Measurements from ENCODE around the gene TALDO1.

The TALDO1 gene

GRCh38 chr11:765025-765801 is 17.9 kb downstream of the TALDO1 start:
- intact Hi-C loops (cut with micrococcal nuclease) = no loop called here
- Mint-ChIP-seq H3K27ac (no peak overlapping the region), H3K36me3 (ENCODE audit: low read depth) (peaks cover 96% of the 10 kb centered on the region)

GRCh38 chr11:765802-766091 is 18.5 kb downstream of the TALDO1 start:
- intact Hi-C loops (cut with micrococcal nuclease) = no loop called here
- Mint-ChIP-seq H3K27ac (no peak overlapping the region), H3K4me3 (no peak overlapping the region), H3K9me3 (no peaks in the 10 kb centered on the region), H3K4me1 (ENCODE audit: low read depth) (peaks cover 41% of the 10 kb centered on the region), H3K36me3 (ENCODE audit: low read depth) (peaks cover 96% of the 10 kb centered on the region), H3K27me3 (no peaks in the 10 kb centered on the region)

More at GRCh38 chr11:765025-765801, 17.9 kb downstream of the TALDO1 start:
- Mint-ChIP-seq H3K9me3 (no peaks in the 10 kb centered on the region), H3K27me3 (no peaks in the 10 kb centered on the region), H3K4me1 (ENCODE audit: low read depth) (peaks cover 41% of the 10 kb centered on the region), H3K4me3 (no peak overlapping the region)

GRCh38 chr11:766106-766935 is 19.1 kb downstream of the TALDO1 start:
- Mint-ChIP-seq H3K36me3 (ENCODE audit: low read depth) (peaks cover 96% of the 10 kb centered on the region), H3K9me3 (no peaks in the 10 kb centered on the region), H3K4me3 (no peak overlapping the region), H3K27me3 (no peaks in the 10 kb centered on the region), H3K4me1 (ENCODE audit: low read depth) (peaks cover 41% of the 10 kb centered on the region), H3K27ac (no peak overlapping the region)
- intact Hi-C loops (cut with micrococcal nuclease) = no loop called here

GRCh38 chr11:766936-767210 is 19.6 kb downstream of the TALDO1 start:
- H3K36me3 Mint-ChIP-seq (ENCODE audit: low read depth) = peaks cover 96% of the 10 kb centered on the region
- H3K9me3 Mint-ChIP-seq = no peaks in the 10 kb centered on the region
- H3K27ac Mint-ChIP-seq = no peak overlapping the region
- H3K4me1 Mint-ChIP-seq (ENCODE audit: low read depth) = peaks cover 41% of the 10 kb centered on the region
- H3K4me3 Mint-ChIP-seq = no peak overlapping the region
- H3K27me3 Mint-ChIP-seq = no peaks in the 10 kb centered on the region
- intact Hi-C loops (cut with micrococcal nuclease) = no loop called here

- Mint-ChIP-seq H3K4me3 (no peak overlapping the region), H3K36me3 (ENCODE audit: low read depth) (peaks cover 96% of the 10 kb centered on the region), H3K27me3 (no peaks in the 10 kb centered on the region), H3K27ac (no peak overlapping the region), H3K9me3 (no peaks in the 10 kb centered on the region), H3K4me1 (ENCODE audit: low read depth) (peaks cover 39% of the 10 kb centered on the region)
- intact Hi-C loops (cut with micrococcal nuclease) = no loop called here
These were observed 20.0 kb downstream of the TALDO1 start for GRCh38 chr11:767238-767637.

GRCh38 chr11:769887-770641 is 22.8 kb downstream of the TALDO1 start:
- Mint-ChIP-seq H3K27me3 (no peaks in the 10 kb centered on the region), H3K27ac (no peak overlapping the region), H3K4me1 (ENCODE audit: low read depth) (peaks cover 40% of the 10 kb centered on the region), H3K36me3 (ENCODE audit: low read depth) (peaks cover 96% of the 10 kb centered on the region), H3K4me3 (no peak overlapping the region), H3K9me3 (no peaks in the 10 kb centered on the region)
- intact Hi-C loops (cut with micrococcal nuclease) = no loop called here

- Mint-ChIP-seq H3K4me3 (no peak overlapping the region), H3K4me1 (ENCODE audit: low read depth) (peaks cover 40% of the 10 kb centered on the region), H3K9me3 (no peaks in the 10 kb centered on the region), H3K36me3 (ENCODE audit: low read depth) (peaks cover 95% of the 10 kb centered on the region), H3K27me3 (no peaks in the 10 kb centered on the region), H3K27ac (no peak overlapping the region)
- intact Hi-C loops (cut with micrococcal nuclease) = no loop called here
These were observed 23.7 kb downstream of the TALDO1 start for GRCh38 chr11:770642-771616.

GRCh38 chr11:771617-772204 is 24.4 kb downstream of the TALDO1 start:
- peaks cover 87% of the 10 kb centered on the region for H3K36me3 Mint-ChIP-seq (ENCODE audit: low read depth)
- H3K9me3 Mint-ChIP-seq = no peaks in the 10 kb centered on the region
- H3K27me3 Mint-ChIP-seq = no peaks in the 10 kb centered on the region
- no peak overlapping the region for H3K4me3 Mint-ChIP-seq
- no peak overlapping the region for H3K27ac Mint-ChIP-seq
- intact Hi-C loops (cut with micrococcal nuclease) = no loop called here
- peaks cover 40% of the 10 kb centered on the region for H3K4me1 Mint-ChIP-seq (ENCODE audit: low read depth)

GRCh38 chr11:772429-773390 is 25.4 kb downstream of the TALDO1 start:
- Mint-ChIP-seq H3K9me3 (no peaks in the 10 kb centered on the region), H3K4me3 (no peak overlapping the region), H3K27ac (no peak overlapping the region), H3K4me1 (ENCODE audit: low read depth) (peaks cover 32% of the 10 kb centered on the region), H3K27me3 (no peaks in the 10 kb centered on the region), H3K36me3 (ENCODE audit: low read depth) (peaks cover 77% of the 10 kb centered on the region)
- intact Hi-C loops (cut with micrococcal nuclease) = no loop called here

- Mint-ChIP-seq H3K9me3 (no peaks in the 10 kb centered on the region), H3K4me3 (no peak overlapping the region), H3K36me3 (ENCODE audit: low read depth) (peaks cover 71% of the 10 kb centered on the region), H3K27ac (no peak overlapping the region), H3K27me3 (no peaks in the 10 kb centered on the region), H3K4me1 (ENCODE audit: low read depth) (peaks cover 37% of the 10 kb centered on the region)
- intact Hi-C loops (cut with micrococcal nuclease) = no loop called here
These were observed 26.2 kb downstream of the TALDO1 start for GRCh38 chr11:773425-773824.

GRCh38 chr11:773830-774229 is 26.6 kb downstream of the TALDO1 start:
- no peaks in the 10 kb centered on the region for H3K9me3 Mint-ChIP-seq
- H3K27me3 Mint-ChIP-seq = no peaks in the 10 kb centered on the region
- H3K27ac Mint-ChIP-seq = no peak overlapping the region
- H3K4me3 Mint-ChIP-seq = no peak overlapping the region
- intact Hi-C loops (cut with micrococcal nuclease) = no loop called here
- H3K36me3 Mint-ChIP-seq (ENCODE audit: low read depth) = peaks cover 73% of the 10 kb centered on the region
- peaks cover 41% of the 10 kb centered on the region for H3K4me1 Mint-ChIP-seq (ENCODE audit: low read depth)

GRCh38 chr11:774873-775592 is 27.8 kb downstream of the TALDO1 start:
- no peaks in the 10 kb centered on the region for H3K27me3 Mint-ChIP-seq
- peak overlapping the region; percentile 46 for H3K4me3 Mint-ChIP-seq
- H3K4me1 Mint-ChIP-seq (ENCODE audit: low read depth) = peaks cover 53% of the 10 kb centered on the region
- H3K9me3 Mint-ChIP-seq = no peaks in the 10 kb centered on the region
- intact Hi-C loops (cut with micrococcal nuclease) = no loop called here
- no peak overlapping the region for H3K27ac Mint-ChIP-seq
- peaks cover 73% of the 10 kb centered on the region for H3K36me3 Mint-ChIP-seq (ENCODE audit: low read depth)

Measured in dendritic cell treated with granulocyte-macrophage colony-stimulating factor and Interleukin-4, amounts not matched to agents 40 ng/mL and 50 ng/mL, for 4 days (primary cell).